Measurements from ENCODE around the gene GLS. TPM values are rescaled to one million over a fixed set of nuclear protein-coding genes. Genes with fewer than 3 reads are reported as not detected.

The GLS gene
- total RNA-seq, 1 experiment from 2014 or later: 97.4 TPM

DNA sequence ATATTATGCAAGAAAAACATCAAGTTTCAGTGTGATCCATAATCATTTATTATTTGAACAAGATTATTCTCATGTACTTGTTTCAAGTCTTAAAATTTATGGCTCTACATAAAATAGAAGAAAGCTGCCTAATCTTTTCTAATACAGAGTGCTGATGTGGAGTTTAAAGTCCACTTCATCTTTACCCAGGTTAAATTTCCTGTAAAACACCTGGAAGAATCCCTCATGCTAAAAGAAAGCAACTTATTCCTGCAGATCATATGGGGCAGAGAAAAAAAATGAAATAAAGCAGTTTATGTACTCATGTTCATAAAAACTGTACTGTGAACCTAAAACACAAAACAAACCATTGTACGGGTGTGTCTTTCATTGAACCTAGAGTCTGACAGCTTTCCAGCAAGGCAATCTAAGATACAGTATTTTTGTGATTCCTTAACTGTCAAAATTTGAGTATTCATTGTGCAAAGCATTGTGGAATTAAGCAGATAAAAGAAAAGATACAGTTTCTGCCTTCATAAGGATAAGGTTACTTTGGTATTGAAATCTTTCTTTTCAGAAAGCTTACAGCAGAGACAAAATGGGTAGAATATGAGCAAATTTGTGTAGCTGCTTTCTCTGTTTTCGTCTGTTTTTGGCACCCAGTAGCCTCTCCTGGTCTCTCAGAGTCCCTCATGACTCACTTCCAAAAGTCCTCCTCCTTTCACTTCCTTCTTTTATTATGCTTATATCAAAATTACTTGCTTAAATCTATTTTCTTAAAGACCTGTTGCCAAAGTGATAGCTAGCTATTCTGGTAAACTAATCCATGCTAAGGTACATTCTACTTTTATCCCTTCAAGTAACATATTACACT lies 26.9 kb upstream of the GLS start:
- intact Hi-C loops (cut with micrococcal nuclease): no loop called here
- Histone ChIP-seq H3K4me2 (ENCODE audit: low read length) (no peak overlapping the region), H3K4me3 (replicated peaks in 1 of 2; ENCODE audit: low read depth in 1 of 2, low read length in 2 of 2) (no peak overlapping the region), H3K9ac (ENCODE audit: low read length) (no peak overlapping the region), H3K79me2 (ENCODE audit: insufficient read depth, low read length) (no peaks in the 10 kb centered on the region), H3K27ac (ENCODE audit: low read depth, low read length) (no peak overlapping the region), H3K36me3 (ENCODE audit: control insufficient read depth in 1 of 2, insufficient read depth in 2 of 2, low read length in 2 of 2) (no peaks in the 10 kb centered on the region), H2AFZ (ENCODE audit: low read depth, low read length, poor library complexity, severe bottlenecking) (no peak overlapping the region), H4K20me1 (ENCODE audit: insufficient read depth) (no peaks in the 10 kb centered on the region), H3K27me3 (ENCODE audit: insufficient read depth, low read length) (no peaks in the 10 kb centered on the region), H3K4me1 (ENCODE audit: control insufficient read depth in 1 of 2, insufficient read depth in 2 of 2, low read length in 2 of 2) (peaks cover 3 to 12% of the 10 kb centered on the region in 2 experiments; a peak in 2 of 4 replicates), H3K9me3 (ENCODE audit: control insufficient read depth in 1 of 2, insufficient read depth in 1 of 2, low read depth in 1 of 2, low read length in 2 of 2) (no peaks in the 10 kb centered on the region), H3K9me2 (ENCODE audit: insufficient read depth) (no peaks in the 10 kb centered on the region)
- RAD21 ChIA-PET (ENCODE audit: low non-redundant PET in 1 of 2, low total read pairs in 2 of 2, uncharacterized antibody in 2 of 2, unreplicated experiment in 2 of 2): no interaction called here
- TF ChIP-seq SIN3A (IDR thresholded peaks at IDR 0.05; ENCODE audit: low read depth) (no peak), FOSL1 (IDR thresholded peaks at IDR 0.05; ENCODE audit: low read depth) (no peak), EZH2 (IDR thresholded peaks at IDR 0.05) (no peak), TCF7L2 (IDR thresholded peaks at IDR 0.05; ENCODE audit: borderline replicate concordance, extremely low read depth, insufficient read depth, insufficient read length) (no peak), JUND (IDR thresholded peaks at IDR 0.05) (no peak), RAD21 (IDR thresholded peaks at IDR 0.05; ENCODE audit: low read depth) (no peak), SP1 (IDR thresholded peaks at IDR 0.05; ENCODE audit: low read depth) (no peak), POLR2AphosphoS5 (IDR thresholded peaks at IDR 0.05; ENCODE audit: low read depth, low read length) (no peak), EZH2phosphoT487 (IDR thresholded peaks at IDR 0.05; ENCODE audit: borderline replicate concordance) (no peak), MAX (IDR thresholded peaks at IDR 0.05) (no peak), ZFX (IDR thresholded peaks at IDR 0.05) (no peak), ZNF274 (IDR thresholded peaks at IDR 0.05; ENCODE audit: low read depth, low read length) (no peak)
- TF ChIP-seq, protein P1, sequence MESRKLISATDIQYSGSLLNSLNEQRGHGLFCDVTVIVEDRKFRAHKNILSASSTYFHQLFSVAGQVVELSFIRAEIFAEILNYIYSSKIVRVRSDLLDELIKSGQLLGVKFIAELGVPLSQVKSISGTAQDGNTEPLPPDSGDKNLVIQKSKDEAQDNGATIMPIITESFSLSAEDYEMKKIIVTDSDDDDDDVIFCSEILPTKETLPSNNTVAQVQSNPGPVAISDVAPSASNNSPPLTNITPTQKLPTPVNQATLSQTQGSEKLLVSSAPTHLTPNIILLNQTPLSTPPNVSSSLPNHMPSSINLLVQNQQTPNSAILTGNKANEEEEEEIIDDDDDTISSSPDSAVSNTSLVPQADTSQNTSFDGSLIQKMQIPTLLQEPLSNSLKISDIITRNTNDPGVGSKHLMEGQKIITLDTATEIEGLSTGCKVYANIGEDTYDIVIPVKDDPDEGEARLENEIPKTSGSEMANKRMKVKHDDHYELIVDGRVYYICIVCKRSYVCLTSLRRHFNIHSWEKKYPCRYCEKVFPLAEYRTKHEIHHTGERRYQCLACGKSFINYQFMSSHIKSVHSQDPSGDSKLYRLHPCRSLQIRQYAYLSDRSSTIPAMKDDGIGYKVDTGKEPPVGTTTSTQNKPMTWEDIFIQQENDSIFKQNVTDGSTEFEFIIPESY (IDR thresholded peaks at IDR 0.05; ENCODE audit: extremely low read depth, insufficient replicate concordance, low read length): no peak
- TF ChIP-seq, protein P2, sequence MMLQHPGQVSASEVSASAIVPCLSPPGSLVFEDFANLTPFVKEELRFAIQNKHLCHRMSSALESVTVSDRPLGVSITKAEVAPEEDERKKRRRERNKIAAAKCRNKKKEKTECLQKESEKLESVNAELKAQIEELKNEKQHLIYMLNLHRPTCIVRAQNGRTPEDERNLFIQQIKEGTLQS (IDR thresholded peaks at IDR 0.05): no peak
- BruUV-seq (replicated peaks): no TSS peak
- no peak for DNase-seq (ENCODE audit: low read depth, low spot score)
- ATAC-seq: no peak
- CTCF ChIA-PET: no interaction called here
- POLR2A ChIA-PET: no interaction called here

Measured in HCT116 (cell line).